ENCODE measurements around the gene PARD3B.

DNA sequence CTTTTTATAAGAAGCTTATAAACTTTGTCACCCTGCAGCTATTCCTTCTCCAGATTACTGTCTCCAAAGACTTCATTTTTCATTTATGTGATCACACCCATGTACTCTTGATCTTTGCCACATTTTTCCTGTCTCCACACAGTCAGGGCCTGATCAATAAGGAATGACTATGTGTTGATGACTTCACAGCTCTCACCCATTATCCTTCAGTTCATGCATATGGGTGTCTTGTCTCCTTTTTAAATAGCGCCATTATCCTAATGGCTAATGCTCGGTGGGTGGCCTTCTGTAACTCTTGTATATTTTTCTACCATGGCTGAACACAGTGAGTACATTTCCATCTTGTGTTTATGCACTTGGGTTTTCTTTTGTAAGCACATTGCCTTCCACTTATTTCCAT lies 801.4 kb downstream of the PARD3B start:
- TF ChIP-seq, protein P1, sequence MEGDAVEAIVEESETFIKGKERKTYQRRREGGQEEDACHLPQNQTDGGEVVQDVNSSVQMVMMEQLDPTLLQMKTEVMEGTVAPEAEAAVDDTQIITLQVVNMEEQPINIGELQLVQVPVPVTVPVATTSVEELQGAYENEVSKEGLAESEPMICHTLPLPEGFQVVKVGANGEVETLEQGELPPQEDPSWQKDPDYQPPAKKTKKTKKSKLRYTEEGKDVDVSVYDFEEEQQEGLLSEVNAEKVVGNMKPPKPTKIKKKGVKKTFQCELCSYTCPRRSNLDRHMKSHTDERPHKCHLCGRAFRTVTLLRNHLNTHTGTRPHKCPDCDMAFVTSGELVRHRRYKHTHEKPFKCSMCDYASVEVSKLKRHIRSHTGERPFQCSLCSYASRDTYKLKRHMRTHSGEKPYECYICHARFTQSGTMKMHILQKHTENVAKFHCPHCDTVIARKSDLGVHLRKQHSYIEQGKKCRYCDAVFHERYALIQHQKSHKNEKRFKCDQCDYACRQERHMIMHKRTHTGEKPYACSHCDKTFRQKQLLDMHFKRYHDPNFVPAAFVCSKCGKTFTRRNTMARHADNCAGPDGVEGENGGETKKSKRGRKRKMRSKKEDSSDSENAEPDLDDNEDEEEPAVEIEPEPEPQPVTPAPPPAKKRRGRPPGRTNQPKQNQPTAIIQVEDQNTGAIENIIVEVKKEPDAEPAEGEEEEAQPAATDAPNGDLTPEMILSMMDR (IDR thresholded peaks at IDR 0.05; ENCODE audit: low read depth, low read length) = no peak
- TF ChIP-seq POLR2A (IDR thresholded peaks at IDR 0.05; ENCODE audit: extremely low read depth, insufficient read length) (no peak), MYC (IDR thresholded peaks at IDR 0.05; ENCODE audit: low read depth, low read length) (no peak)
- TF ChIP-seq, protein P2, sequence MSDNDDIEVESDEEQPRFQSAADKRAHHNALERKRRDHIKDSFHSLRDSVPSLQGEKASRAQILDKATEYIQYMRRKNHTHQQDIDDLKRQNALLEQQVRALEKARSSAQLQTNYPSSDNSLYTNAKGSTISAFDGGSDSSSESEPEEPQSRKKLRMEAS (IDR thresholded peaks at IDR 0.05; ENCODE audit: low read depth, low read length) = no peak
